ENCODE data around the gene TMEM242. TPM values are rescaled to one million over a fixed set of nuclear protein-coding genes. Genes with fewer than 3 reads are reported as not detected.

The TMEM242 gene
- total RNA-seq, 2 donors from 2014 or later, result 10.8 to 11.9 TPM

GRCh38 chr6:157325069-157325805, 1.9 kb upstream of the TMEM242 start:
- intact Hi-C loops (cut with DNase I), result no loop called here
- no peak for TF ChIP-seq CTCF (IDR thresholded peaks at IDR 0.05)
- Histone ChIP-seq H3K27me3 (no peaks in the 10 kb centered on the region), H3K4me1 (peaks cover 8% of the 10 kb centered on the region), H3K9me3 (no peaks in the 10 kb centered on the region), H3K4me3 (no peak overlapping the region), H3K27ac (no peak overlapping the region), H3K9ac (ENCODE audit: low read depth in 2 of 2, low read length in 2 of 2) (no peak overlapping the region), H3K36me3 (no peaks in the 10 kb centered on the region)
- no peak for DNase-seq

GRCh38 chr6:157323966-157324300, 614 bp upstream of the TMEM242 start:
- intact Hi-C loops (cut with DNase I), result loop anchor here (5.0 kb wide), 2 partner anchors 53 to 273 kb away; no protein-coding TSS in a partner anchor
- Histone ChIP-seq H3K27ac (peak overlapping the region; percentile 86), H3K27me3 (no peaks in the 10 kb centered on the region), H3K9me3 (no peaks in the 10 kb centered on the region), H3K4me1 (peaks cover 8% of the 10 kb centered on the region), H3K9ac (ENCODE audit: low read depth in 2 of 2, low read length in 2 of 2) (peak overlapping the region; percentile 68 to 90), H3K36me3 (no peaks in the 10 kb centered on the region), H3K4me3 (peak overlapping the region; percentile 72)
- peak; percentile 76 for DNase-seq
- no peak for TF ChIP-seq CTCF (IDR thresholded peaks at IDR 0.05)

GRCh38 chr6:157322792-157323254, 496 bp downstream of the TMEM242 start:
- Histone ChIP-seq H3K27ac (peak overlapping the region; percentile 86), H3K4me3 (peak overlapping the region; percentile 72), H3K36me3 (no peaks in the 10 kb centered on the region), H3K4me1 (peaks cover 8% of the 10 kb centered on the region), H3K27me3 (no peaks in the 10 kb centered on the region), H3K9ac (ENCODE audit: low read depth in 2 of 2, low read length in 2 of 2) (peak overlapping the region; percentile 75 to 90), H3K9me3 (no peaks in the 10 kb centered on the region)
- peak; percentile 93 for DNase-seq
- intact Hi-C loops (cut with DNase I), result loop anchor here (5.0 kb wide), 2 partner anchors 54 to 274 kb away; no protein-coding TSS in a partner anchor
- no peak for TF ChIP-seq CTCF (IDR thresholded peaks at IDR 0.05)

GRCh38 chr6:157316871-157317814, 6.2 kb downstream of the TMEM242 start:
- no peak overlapping the region for H3K9ac ChIP-seq (ENCODE audit: low read depth in 2 of 2, low read length in 2 of 2)
- no peaks in the 10 kb centered on the region for H3K27me3 ChIP-seq
- intact Hi-C loops (cut with DNase I), result loop anchor here (5.0 kb wide), 1 partner anchor 350 kb away; no protein-coding TSS in a partner anchor
- TF ChIP-seq CTCF (IDR thresholded peaks at IDR 0.05), result no peak
- H3K27ac ChIP-seq, result peak overlapping the region; percentile 17
- no peaks in the 10 kb centered on the region for H3K9me3 ChIP-seq
- DNase-seq, result peak; percentile 69
- H3K4me3 ChIP-seq, result no peak overlapping the region
- H3K36me3 ChIP-seq, result no peaks in the 10 kb centered on the region
- H3K4me1 ChIP-seq, result no peaks in the 10 kb centered on the region

- H3K27me3 ChIP-seq, result no peaks in the 10 kb centered on the region
- H3K9me3 ChIP-seq, result no peaks in the 10 kb centered on the region
- intact Hi-C loops (cut with DNase I), result loop anchor here (5.0 kb wide), 1 partner anchor 352 kb away; no protein-coding TSS in a partner anchor
- no peaks in the 10 kb centered on the region for H3K36me3 ChIP-seq
- no peaks in the 10 kb centered on the region for H3K4me1 ChIP-seq
- no peak for DNase-seq
- H3K4me3 ChIP-seq, result no peak overlapping the region
- peak; percentile 68 for TF ChIP-seq CTCF (IDR thresholded peaks at IDR 0.05)
- no peak overlapping the region for H3K9ac ChIP-seq (ENCODE audit: low read depth in 2 of 2, low read length in 2 of 2)
- H3K27ac ChIP-seq, result no peak overlapping the region
Observed at GRCh38 chr6:157314705-157315321, 8.5 kb downstream of the TMEM242 start.
